Uterus (tissue), 2 donors: Measurements from ENCODE around the gene SCARB2.

Experiments
- POLR2A ChIP-seq, 2 donors: fragments of 450-650 bp; IDR thresholded peaks; one replicate each; pipeline ENCODE4 v1.6.1; 2016; ENCODE audit warnings: antibody characterized with exemption in 2 of 2, mild to moderate bottlenecking in 1 of 2, moderate library complexity in 1 of 2
- TF ChIP-seq, protein P1 (sequence below), 4 experiments: fragments of 200-600 bp in 2 of 4; fragments of 450-650 bp in 2 of 4; sonication (generic) in 2 of 4; IDR thresholded peaks; one replicate each; pipeline ENCODE4 v1.5.1; 2016 to 2019; ENCODE audit warnings: antibody characterized with exemption in 4 of 4, mild to moderate bottlenecking in 2 of 4, moderate library complexity in 1 of 4

DNA sequence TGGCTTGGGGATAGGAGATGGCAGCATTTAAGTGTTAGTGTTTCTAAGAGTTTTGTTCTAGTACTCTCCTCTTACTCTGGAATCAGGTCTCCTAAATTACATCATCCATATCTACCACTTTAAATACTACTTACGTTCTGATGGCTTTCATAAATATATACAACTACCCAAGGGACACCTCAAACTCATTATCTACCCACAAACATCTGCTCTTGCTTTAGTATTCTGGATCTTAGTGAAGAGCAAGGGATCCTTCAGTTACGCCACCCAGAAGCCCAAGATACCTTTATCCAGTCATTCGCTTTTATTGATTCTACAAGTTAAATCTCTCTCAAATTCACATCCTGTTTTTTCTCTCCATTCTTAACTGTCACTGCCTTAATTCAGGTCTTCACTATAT, 72.4 kb downstream of the SCARB2 start:
- TF ChIP-seq, protein P1, sequence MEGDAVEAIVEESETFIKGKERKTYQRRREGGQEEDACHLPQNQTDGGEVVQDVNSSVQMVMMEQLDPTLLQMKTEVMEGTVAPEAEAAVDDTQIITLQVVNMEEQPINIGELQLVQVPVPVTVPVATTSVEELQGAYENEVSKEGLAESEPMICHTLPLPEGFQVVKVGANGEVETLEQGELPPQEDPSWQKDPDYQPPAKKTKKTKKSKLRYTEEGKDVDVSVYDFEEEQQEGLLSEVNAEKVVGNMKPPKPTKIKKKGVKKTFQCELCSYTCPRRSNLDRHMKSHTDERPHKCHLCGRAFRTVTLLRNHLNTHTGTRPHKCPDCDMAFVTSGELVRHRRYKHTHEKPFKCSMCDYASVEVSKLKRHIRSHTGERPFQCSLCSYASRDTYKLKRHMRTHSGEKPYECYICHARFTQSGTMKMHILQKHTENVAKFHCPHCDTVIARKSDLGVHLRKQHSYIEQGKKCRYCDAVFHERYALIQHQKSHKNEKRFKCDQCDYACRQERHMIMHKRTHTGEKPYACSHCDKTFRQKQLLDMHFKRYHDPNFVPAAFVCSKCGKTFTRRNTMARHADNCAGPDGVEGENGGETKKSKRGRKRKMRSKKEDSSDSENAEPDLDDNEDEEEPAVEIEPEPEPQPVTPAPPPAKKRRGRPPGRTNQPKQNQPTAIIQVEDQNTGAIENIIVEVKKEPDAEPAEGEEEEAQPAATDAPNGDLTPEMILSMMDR (IDR thresholded peaks at IDR 0.05) = no peak
- TF ChIP-seq POLR2A (IDR thresholded peaks at IDR 0.05) = no peak
